Stimulated activated CD8-positive, alpha-beta memory T cell treated with anti-CD3 and anti-CD28 coated beads, Interleukin-4, amount 100 ng/mL, for 1 hour (primary cell): ENCODE results near the gene JAML.

Source experiments
- DNase-seq, 2 donors: peaks; one replicate each; pipeline ENCODE4 v3.0.0-alpha.2; 2020; ENCODE audit warnings: low read depth in 2 of 2, low spot score in 1 of 2

The JAML gene

GRCh38 chr11:118169300-118170140 is 55.3 kb downstream of the JAML start:
- no peak for DNase-seq

GRCh38 chr11:118168751-118169150 is 56.1 kb downstream of the JAML start:
- DNase-seq, result no peak

GRCh38 chr11:118168316-118168715 is 56.5 kb downstream of the JAML start:
- DNase-seq, result no peak

- DNase-seq, result no peak
These were observed 56.9 kb downstream of the JAML start for GRCh38 chr11:118167906-118168305.

GRCh38 chr11:118167253-118167652 is 57.6 kb downstream of the JAML start:
- DNase-seq, result no peak

GRCh38 chr11:118166641-118167040 is 58.2 kb downstream of the JAML start:
- no peak for DNase-seq

GRCh38 chr11:118164885-118165284 is 59.9 kb downstream of the JAML start:
- DNase-seq, result no peak

GRCh38 chr11:118163494-118163893 is 61.3 kb downstream of the JAML start:
- no peak for DNase-seq

GRCh38 chr11:118162846-118163245 is 62.0 kb downstream of the JAML start:
- DNase-seq, result no peak

GRCh38 chr11:118161786-118162185 is 63.0 kb downstream of the JAML start:
- DNase-seq, result no peak

GRCh38 chr11:118157186-118157895 is 67.5 kb downstream of the JAML start:
- DNase-seq, result no peak

- DNase-seq, result no peak
These were observed 68.2 kb downstream of the JAML start for GRCh38 chr11:118156531-118157185.

GRCh38 chr11:118155776-118156530 is 68.9 kb downstream of the JAML start:
- no peak for DNase-seq

- DNase-seq, result no peak
These were observed 70.2 kb downstream of the JAML start for GRCh38 chr11:118154641-118155040.

GRCh38 chr11:118153976-118154375 is 70.8 kb downstream of the JAML start:
- DNase-seq, result no peak

- DNase-seq, result no peak
These were observed 71.3 kb downstream of the JAML start for GRCh38 chr11:118153516-118153915.

GRCh38 chr11:118152552-118153471 is 72.0 kb downstream of the JAML start, which contains the start of gene SCN4B:
TSS of gene SCN4B (minus strand) at chr11:118152823. CDS start at chr11:118152673, 150 bp downstream.
- DNase-seq, result no peak

- DNase-seq, result no peak
These were observed 72.7 kb downstream of the JAML start for GRCh38 chr11:118152020-118152551.

- DNase-seq, result no peak
These were observed 73.4 kb downstream of the JAML start for GRCh38 chr11:118151431-118151830.

GRCh38 chr11:118149493-118149892 is 75.3 kb downstream of the JAML start:
- no peak for DNase-seq
